ENCODE results near the gene IGFALS. TPM values are rescaled to one million over a fixed set of nuclear protein-coding genes. Genes with fewer than 3 reads are reported as not detected.

The IGFALS gene
- total RNA-seq (2014; rRNA removed; shearing (Covaris generic)) (not detected in 2 replicates), polyA plus RNA-seq (2016; fragmentation: Nextera tagmentation; extraction: Ambion mirVana) (0.16 TPM in 1 of 2 replicates, not detected in the other)
- long read RNA-seq, result 0 reads

GRCh38 chr16:1793578-1794220 is at the start of gene IGFALS:
TSS of gene IGFALS (minus strand) at chr16:1793705. CDS start at chr16:1793652, 53 bp downstream.
- H3K4me3 ChIP-seq, result no peak within 1 kb of the TSS
- no peaks in the 10 kb centered on the region for H3K27me3 ChIP-seq (ENCODE audit: insufficient read depth)
- ATAC-seq, result peak; percentile 13
- no peak within 1 kb of the TSS for H3K27ac Mint-ChIP-seq
- peaks cover 28% of the 10 kb centered on the region for H3K36me3 Mint-ChIP-seq (ENCODE audit: low read depth)
- DNase-seq (ENCODE audit: low spot score), result no peak
- no peaks in the 10 kb centered on the region for H3K27me3 Mint-ChIP-seq (ENCODE audit: insufficient read depth, low read depth, poor library complexity)
- TF ChIP-seq ZNF462 (CRISPR knock-in tag; IDR thresholded peaks at IDR 0.05) (no peak), STAT1 (IDR thresholded peaks at IDR 0.05; ENCODE audit: unreplicated experiment) (no peak), CTCF (conservative IDR thresholded peaks at IDR 0.05; ENCODE audit: low read depth in 2 of 2) (no peak), REST (IDR thresholded peaks at IDR 0.05; ENCODE audit: unreplicated experiment) (no peak), POLR2AphosphoS5 (IDR thresholded peaks at IDR 0.05; ENCODE audit: low read depth) (no peak), ZNF331 (CRISPR knock-in tag; IDR thresholded peaks at IDR 0.05; ENCODE audit: low read depth) (no peak), EZH2phosphoT487 (IDR thresholded peaks at IDR 0.05; ENCODE audit: unreplicated experiment) (no peak), EZH2 (IDR thresholded peaks at IDR 0.05; ENCODE audit: low read depth, unreplicated experiment) (no peak), ZNF114 (CRISPR knock-in tag; IDR thresholded peaks at IDR 0.05) (no peak), ETS1 (IDR thresholded peaks at IDR 0.05) (no peak), CREB1 (CRISPR knock-in tag; IDR thresholded peaks at IDR 0.05; ENCODE audit: low read depth) (no peak), JUNB (IDR thresholded peaks at IDR 0.05; ENCODE audit: unreplicated experiment) (no peak), NANOG (IDR thresholded peaks at IDR 0.05; ENCODE audit: borderline replicate concordance) (no peak)
- H3K79me2 ChIP-seq (replicated peaks; ENCODE audit: insufficient read depth), result no peaks in the 10 kb centered on the region
- no peak within 1 kb of the TSS for H3K4me2 ChIP-seq
- H3K9me2 ChIP-seq (ENCODE audit: insufficient read depth), result no peaks in the 10 kb centered on the region
- H3K36me3 ChIP-seq (ENCODE audit: insufficient read depth), result no peaks in the 10 kb centered on the region; the same call in 1 of the 2 replicates
- no peaks in the 10 kb centered on the region for H3K4me1 ChIP-seq (ENCODE audit: insufficient read depth)
- H2AFZ ChIP-seq, result no peak within 1 kb of the TSS
- H4K20me1 ChIP-seq (replicated peaks; ENCODE audit: insufficient read depth), result no peaks in the 10 kb centered on the region
- no peak within 1 kb of the TSS for H3K4me3 Mint-ChIP-seq
- no peak within 1 kb of the TSS for H3K27ac ChIP-seq (ENCODE audit: low read depth)
- peaks cover 25% of the 10 kb centered on the region for H3K9me3 Mint-ChIP-seq
- H3F3A ChIP-seq (replicated peaks; ENCODE audit: low read depth), result no peaks in the 10 kb centered on the region
- H3K4me1 Mint-ChIP-seq, result no peaks in the 10 kb centered on the region

All from GM23338 (cell line).